Activated naive CD8-positive, alpha-beta T cell treated with anti-CD3 and anti-CD28 coated beads, Interleukin-2, amount 50 U/mL, for 16 hours (primary cell): Measurements from ENCODE around the gene ARAP3.
A peak's percentile ranks its signal among the peaks of the same experiment; 100 is the strongest.

Experiments used
- DNase-seq: peaks from one replicate; pipeline ENCODE4 v3.0.0-alpha.2; 2020; ENCODE audit warnings: low read depth, low spot score

The ARAP3 gene

DNA sequence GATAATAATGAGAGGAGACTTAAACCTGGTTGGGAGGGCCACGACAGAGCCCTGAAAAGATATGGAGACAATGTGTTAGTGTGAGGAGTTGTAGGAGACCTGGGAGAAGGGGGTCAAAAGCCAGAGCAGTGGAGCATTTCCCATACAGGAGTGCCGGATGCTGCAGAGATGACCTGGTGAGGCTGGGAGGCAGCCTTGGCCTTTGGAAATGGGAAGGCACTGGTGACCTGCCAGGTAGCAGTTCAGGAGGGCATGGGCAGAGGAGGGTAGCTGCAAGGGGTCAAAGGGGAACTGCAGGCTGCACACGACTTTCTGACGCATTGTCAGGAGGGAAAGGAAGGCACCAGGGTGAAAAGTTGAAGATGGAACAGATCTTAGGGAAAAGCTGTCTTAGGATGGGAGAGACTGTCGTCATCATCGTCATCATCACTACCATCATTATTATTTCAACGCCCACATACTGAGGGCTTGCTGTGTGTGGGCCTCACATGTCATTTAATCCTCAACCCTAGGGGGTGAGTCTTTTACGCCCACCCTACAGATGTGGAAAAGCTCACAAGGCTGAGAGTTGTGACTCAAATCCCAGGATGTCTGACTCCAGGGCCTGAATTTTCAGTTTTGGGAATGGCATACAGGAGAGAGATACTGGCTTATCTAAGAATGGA is 13.3 kb downstream of the ARAP3 start:
- DNase-seq = no peak

DNA sequence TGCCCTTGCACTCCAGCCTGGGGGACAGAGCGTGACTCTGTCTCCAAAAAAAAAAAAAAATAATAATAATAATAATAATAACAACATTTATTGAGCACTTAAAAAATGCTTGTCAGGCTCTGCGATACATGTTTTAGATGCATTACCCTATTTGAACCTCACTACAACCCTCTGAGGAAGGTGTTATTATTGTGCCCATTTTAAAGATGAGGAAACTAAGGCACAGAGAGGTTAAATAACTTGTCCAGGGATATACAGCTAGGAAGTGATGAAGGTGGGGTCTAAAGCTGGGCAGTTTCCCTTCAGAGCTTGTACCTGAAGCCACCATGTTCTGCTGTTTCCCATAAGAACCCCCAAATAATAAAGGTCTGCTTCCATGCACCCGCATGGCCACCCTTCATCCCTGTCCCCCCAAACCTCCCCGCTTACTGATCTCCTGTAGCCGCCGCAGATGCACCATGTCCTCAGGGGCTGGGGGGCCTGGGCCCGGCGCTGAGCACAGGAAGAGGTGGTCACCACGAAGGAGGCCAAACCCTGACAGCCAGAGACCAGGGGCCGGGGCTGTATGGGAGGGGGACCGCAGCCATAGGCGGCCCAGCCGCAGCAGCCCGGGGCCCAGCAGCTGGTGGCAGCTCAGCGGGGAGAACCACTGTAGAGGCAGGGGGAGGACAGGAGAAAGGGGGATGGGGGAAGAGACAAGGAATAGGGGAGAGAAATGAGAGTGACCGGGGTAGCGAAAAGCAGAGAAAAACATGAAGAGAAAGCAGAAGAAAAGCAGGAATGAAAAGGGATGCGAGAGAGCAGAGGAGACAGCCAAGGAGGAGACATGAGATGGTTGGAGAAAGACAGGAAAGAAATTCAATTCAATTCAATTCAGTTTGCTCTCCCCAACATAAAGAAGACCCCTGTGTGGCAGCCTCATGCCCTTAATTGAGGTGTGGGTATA is 15.8 kb downstream of the ARAP3 start:
- no peak for DNase-seq

DNA sequence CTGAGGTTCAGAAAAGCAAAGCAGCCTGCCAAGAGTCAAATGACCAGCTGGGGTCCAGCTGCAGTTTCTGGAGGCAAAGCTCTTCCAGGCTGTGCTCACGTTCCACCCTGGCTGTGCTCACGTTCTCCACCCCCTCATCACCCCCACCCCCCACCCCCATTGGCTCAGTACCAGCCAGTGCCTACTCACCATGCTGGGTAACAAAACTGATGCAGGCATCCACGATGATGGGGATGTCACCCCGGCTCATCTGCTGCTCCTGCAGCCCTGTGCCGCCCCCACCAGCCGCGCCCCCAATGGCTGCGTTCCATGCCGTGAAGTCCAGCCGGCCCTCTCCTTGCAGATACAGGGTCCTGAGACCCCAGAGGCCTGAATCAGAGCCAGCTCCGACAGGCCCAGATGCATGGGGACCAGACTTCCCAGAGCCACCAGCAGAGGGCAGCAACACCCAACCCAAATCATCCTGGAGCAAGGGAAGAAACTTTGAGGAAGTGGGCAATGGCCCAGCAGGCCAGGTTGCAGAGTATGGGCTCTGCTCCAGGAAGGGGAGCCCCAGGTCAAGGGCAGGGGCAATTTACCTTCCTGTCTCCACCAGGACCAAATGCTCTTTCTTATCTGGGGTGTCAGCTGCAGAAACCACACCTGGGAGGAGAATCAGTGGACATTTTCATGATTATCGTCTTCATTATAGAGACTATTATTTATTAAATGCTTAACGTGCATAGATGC is 17.1 kb downstream of the ARAP3 start:
- peak; percentile 32 for DNase-seq

DNA sequence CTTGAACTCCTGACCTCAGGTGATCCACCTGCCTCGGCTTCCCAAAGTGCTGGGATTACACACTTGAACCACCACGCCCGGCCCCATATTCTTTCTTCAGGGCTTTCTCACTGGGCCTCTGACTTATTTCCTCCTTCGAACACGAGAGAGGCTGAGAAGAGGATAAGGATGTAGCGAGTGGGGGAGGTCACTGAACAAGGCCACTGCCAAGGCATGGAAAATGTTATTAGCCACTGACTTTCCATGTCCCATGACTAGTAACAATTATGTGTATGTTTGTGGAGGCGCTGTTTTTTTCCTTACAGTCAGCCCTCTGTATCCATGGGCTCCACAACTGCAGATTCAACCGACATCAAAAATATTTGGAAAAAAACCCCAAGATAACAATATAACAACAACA is 18.5 kb downstream of the ARAP3 start:
- no peak for DNase-seq

DNA sequence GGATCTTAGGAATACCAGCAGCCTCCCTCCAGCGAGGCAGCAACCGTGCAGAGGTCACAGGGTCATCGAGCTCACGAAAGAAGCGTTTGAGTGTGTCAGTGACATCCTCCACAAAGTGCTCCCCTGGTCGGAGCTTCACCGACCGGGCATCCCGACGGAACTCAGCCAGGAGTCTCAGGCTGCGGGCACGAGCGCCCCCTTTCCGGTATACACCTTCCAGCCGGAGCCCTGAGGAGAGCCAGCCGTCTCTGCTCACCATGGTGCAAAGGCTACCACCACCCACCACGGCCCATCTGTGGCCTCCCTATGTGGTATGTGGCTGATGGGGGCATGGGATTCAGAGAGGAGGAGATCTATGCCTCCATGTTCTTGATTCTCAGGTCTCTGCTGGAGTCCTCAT is 20.0 kb downstream of the ARAP3 start:
- no peak for DNase-seq

DNA sequence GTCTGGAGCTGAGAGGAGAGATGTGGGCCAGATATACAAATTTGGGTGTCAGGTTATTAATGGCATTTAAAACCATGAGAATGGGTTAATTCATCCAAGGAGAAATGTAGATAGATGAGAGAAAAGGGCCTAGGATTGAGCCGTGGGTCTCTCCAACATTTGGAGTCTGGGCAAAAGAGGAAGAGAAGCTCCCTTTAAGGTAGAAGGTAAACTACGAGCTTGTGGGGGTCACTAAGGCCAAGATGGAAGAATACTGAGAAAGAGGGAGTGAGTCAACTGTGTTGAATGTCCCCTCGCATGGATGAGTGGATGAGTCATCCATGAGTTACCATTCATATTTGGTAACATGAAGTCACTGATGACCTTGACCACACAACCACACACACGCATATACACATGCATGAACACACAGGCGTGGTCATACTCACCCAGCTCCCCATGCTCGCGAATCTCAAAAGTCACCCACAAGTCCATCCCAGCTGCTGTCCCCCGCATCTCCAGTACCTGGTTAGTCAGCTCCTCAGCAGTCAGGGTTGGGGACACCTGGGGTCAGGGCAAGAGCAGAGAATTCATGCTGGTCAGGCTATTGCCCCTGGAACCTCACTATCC is 24.0 kb downstream of the ARAP3 start:
- DNase-seq = no peak

DNA sequence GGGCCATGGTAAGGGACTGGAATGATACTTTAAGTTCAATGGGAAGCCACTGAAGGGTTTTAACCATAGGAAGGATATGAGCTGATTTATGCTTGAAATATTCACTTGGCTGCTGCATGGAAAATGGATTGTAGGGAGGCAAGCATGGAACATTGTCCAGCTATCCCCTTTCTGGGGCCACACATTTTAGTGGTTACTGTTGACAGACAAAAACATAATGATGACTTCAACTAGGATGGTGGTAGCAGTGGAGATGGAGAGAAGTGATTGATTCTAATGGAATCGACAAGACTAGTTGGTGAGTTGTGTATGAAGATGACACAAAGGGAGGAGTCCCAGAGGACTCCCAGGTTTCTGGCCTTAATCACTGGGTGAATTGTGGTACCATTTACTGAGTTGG is 24.6 kb downstream of the ARAP3 start:
- no peak for DNase-seq

DNA sequence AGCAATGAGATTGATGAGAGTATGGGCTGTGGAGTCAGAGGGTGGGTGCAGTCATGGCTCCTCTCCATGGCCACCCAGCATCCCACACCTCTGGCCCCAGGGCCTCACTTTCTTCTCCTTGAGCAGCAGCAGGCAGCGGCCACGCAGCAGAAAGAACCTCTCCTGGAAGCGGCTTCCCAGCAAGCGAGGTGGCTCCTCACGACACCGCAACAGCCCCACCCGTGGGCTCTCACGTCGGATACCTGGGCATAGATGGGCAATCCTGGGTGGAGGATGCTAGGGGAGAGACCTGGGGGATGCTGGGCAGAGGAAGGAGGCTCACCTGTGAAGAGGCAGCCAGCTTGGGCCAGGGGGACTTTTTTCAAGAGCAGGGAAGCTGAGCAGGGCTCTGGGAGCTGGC is 25.6 kb downstream of the ARAP3 start:
- no peak for DNase-seq

DNA sequence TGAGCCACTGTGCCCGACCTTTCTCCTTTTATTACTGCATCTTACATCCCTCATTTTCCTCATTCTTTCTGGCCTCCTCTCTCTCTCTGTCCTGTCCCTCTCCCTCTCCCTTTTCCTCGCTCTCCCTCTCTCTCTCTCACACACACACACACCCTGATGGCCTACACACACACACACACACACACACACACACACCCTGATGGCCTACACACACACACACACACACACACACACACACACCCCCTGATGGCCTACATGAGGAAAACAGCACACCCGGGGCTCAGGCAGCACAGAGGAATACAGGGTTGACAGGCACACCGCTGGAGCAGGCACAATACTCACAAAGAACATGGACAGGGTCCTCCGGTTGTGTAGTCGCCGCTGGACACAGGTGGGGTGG is 27.0 kb downstream of the ARAP3 start:
- no peak for DNase-seq

DNA sequence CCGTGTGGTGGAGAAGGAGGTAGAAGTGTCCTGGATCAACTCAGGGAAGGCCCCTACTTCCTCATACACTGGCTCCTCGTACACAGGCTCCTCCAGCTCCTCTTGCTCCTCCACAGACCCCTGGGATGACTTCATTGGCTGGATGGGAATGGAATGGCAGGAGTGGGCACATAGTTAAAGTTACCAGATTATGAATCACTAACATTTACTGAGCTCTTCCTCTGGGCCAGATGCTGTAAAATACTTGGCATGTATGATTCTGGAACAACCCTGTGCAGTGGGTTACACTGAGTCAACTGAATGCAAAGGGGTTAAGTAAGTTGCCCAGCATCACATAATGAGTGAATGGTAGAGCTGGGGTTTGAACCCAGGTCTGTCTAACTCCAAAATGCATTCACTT is 27.7 kb downstream of the ARAP3 start:
- DNase-seq = no peak

DNA sequence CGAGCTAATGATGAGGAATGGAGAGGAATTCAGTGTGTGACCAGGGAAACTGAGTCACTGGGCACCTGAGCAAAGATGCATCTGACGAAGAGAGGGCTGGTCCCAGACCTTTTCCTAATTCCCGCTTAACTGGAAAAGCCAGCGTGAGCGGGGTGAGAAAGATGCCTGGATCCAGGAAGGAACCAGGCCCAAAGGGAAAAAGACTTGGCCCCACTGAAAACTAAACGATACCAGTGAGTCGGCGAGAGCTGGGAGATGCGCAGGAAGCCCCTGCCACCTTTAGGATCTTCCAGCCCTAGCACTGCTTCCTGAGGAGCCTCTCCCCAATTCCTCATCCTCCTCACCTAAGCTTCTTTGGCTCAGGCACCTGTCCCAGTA is 30.3 kb downstream of the ARAP3 start:
- no peak for DNase-seq

DNA sequence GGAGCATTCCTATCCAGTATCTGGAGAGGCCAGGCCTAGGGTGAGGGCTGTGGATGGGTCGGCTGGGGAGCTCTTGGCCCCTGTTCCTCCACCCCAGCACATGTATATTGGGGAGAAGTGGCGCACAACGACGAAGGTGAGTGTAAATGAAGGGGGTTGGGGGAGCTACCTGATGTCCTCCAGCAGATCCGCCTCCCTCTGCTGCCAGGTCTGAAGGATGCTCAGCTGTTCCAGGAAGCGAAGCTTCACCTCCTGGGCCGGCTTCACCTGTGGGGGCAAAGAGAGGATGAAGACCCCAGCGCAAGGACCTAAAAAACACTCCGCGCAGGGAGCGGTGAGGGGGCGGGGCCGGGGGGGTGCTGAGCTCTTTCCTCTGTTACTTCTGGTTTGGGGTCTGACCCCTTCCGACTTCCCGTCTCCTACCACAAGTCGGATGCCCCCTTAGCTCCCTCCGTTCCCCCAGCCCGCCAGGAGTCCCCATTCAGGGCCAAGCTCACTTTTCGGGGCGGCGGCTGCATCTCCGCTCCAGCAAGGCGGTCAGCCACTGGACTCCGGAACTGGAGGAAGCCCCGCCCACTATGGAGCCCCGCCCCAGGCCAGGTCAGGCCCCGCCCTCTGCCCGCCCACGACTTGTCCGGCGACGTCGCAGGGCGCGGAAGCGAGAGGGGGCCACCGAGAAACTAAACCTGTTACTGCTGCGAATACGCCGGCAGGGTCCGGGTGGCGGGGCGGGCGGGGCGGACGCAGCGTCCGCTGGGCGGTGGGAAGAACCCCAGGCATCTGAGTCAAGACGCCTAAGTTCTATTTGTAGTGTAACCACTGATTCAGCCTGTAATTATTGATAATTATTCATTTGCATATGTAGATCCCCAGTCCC is 30.9 kb downstream of the ARAP3 start, which contains the start of gene FCHSD1:
Gene FCHSD1, minus strand, starts transcription at position 568 of the 877 bp plus-strand sequence. Its CDS starts 50 bp downstream, at position 518.
- DNase-seq = peak; percentile 54

DNA sequence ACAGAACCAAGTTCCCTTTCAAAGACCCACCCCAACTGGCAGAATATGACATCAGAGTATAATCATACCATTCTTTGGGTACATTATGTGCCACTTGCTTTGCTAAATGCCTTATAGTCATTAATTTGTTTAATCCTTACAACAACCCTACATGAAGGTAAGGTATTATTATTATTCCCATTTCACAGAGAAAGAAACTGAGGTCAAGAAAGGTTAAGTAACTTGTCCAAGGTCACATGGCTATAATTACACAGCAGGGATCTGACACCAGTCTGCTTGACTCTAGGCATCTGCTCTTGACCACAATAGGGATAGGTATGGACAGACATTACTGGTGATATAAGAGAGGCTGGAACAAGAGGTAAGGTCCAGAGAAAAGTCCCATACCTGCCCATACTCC is 32.1 kb downstream of the ARAP3 start:
- no peak for DNase-seq

DNA sequence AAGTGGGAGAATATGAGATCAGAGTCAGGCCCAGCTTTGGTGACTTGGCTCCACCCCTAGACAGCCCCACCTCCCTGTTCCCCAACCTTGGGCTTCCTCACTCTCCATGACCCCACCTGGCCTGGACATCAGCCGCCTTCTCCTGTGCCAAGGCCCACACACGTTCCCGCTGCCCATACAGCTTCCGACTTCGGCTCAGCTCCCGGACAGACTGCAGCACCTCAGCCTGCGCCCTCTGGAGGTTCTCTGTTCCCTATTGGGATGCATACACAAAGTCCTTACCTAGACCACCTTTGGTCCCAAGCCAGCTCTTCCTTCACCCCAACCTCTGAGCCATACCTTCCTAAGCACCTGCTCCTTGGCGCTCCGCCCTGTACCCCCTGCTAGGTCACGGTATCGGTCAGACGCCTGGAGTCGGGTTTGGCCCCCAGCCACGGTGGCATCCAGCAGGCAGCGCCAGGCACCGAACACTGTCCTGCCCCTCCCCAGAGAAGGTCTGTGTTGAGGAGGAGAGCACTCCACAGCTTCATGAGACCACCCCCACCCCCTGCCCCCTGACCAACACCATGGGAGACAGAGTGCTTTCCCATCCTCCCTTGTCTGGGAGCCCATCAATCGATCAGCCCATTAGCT is 32.9 kb downstream of the ARAP3 start:
- DNase-seq = no peak

DNA sequence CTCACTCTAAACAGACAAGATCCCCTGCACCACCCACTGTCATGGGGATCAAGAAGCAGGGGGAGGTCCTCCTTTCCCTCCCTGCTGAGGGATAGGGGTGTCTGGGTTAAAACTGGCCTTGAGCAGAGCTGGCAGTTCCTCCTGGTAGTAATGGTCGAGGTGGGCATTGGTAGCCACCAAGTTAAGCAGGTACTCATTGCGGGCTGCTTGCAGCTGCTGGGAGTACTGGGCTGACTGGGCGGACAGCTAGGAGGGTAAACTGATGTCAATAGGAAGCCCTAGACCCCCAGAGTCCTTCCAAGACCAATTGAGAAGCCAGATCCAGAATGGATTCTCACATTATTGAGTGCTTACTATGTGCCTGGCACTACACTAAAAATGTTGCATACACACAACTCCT is 34.2 kb downstream of the ARAP3 start:
- DNase-seq = no peak

DNA sequence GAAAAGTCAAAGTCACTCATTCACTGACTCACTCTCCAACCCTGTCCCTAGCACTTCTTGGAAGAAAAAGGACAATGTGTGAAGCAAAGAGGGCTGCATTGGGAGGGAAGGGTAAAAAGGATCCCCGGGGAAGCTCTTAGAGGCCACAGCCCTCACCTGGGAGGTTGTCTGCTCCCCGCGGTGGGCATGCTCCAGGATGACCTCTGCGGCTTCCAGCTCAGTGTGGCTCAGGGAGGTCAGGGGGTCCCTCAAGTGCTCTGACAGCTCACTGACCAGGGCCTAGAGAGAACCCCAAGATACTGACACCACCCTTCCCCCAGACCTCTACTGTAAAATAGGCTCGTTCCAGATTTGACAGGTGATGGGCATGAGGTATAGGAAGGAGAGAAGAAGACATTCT is 34.8 kb downstream of the ARAP3 start:
- no peak for DNase-seq

DNA sequence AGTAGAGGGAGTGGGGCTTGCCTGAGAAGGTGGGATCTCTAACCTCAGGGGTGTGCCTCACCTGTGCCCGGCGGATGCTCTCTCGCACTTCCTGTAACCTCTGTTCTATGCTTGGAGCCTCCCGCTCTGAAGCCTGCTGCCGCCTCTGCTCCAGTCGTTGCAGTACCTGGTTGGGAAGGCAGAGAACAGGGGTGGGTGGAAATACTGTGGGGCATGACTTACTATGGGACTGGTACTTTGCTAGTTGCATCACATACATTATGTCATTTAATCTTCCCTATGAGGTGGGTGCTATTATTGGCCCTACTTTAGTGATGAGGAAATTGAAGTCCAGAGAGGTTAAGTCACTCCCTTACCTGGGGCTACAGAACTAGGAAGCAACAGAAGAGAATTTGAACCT is 36.0 kb downstream of the ARAP3 start:
- no peak for DNase-seq

DNA sequence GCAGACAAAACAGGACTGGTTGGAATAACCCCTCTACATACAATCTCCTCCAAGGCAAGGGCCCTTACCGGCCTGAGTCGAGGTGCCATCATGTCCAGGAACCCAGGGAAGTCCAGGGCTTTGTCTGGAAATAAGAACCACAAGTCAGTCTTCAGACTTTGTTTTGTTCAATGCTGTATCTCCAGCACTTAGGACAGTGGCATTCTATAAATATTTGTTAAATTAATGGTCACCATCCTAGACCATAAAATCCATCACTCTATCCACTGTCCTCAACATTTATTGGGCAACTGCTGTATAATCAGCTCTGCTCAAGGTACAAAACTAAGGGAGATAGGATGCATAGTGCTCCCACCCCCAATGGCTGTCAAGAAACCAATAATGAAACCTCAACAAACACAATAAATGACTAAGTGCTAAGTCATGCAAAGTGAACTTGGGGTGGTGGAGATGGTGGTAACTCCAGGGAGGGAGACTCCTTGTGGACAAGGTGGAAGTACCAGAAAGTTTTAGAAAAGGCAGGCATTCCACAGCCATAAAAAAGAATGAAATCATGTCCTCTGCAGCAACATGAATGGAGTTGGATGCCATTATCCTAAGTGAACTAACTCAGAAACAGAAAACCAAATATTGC is 40.3 kb downstream of the ARAP3 start:
- DNase-seq = no peak

DNA sequence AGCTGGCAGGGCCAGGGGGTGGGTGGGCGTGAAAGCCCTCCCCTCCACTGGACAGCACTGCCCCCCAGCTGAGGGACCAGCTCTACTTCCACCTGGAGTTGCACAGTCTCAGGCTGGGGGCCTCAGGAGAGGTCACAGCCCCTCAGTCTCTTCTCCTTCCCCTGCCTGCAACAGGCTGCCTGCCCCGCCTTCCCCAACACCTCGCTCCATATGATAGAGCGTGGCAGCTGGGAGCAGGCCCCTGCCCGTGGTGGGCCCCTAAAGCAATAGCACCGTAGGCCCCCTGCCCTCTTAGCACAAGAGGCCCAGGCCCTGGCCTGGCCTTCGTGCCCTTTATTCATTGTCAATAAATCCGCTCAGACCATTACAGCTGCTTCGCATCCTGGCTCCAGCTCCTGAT is 41.3 kb downstream of the ARAP3 start:
- no peak for DNase-seq

DNA sequence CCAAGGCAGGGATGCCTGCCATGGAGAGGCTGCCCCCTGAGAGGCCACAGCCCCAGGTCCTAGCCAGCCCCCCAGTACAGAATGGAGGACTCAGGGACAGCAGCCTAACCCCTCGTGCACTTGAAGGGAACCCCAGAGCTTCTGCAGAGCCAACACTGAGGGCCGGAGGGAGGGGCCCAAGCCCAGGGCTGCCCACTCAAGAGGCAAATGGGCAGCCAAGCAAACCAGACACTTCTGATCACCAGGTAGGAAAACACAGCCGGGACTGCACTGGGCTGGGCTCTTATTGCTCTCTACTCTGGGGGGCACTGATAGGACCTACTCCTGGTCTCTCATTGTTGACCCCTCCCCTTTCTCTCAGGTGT is 42.0 kb downstream of the ARAP3 start:
- no peak for DNase-seq
